Stimulated activated CD4-positive, alpha-beta T cell treated with anti-CD3 and anti-CD28 coated beads, Interleukin-1b, Interleukin-23, amount 100 ng/mL, for 48 hours (primary cell): ENCODE results near the gene LGALS12.

ENCODE experiments used
- DNase-seq: peaks from one replicate; pipeline ENCODE4 v3.0.0-alpha.2; 2020

Gene LGALS12

DNA sequence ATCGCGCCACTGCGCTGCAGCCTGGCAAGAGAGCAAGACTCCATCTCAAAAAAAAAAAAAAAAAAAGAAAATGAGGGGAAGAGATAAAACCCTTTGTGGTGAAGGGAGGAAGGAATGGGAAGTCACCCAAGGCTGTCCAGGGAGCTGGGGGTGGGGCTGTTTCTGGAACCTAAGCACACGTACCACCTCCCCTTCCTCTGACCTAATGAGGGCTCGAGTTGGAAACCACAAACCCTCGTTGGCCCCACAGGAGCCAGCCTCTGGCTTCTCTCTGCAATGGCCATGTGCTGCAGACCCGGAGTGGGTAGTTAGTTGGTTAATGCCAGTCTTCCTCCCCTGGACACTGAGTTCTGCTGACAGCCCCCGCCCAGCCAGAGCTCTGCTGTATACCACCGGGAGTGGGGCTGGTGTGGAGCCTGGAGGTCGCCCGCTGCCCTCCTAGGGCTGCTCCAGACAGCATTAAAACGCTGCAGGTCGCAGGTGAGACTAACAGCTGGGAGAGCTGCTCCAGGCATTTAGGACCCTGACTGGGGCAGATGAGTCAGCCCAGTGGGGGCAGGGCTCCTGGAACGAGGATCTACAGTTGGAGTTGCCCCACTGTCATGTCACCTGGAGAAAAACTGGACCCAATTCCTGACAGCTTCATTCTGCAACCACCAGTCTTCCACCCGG, at the start of gene LGALS12:
Gene LGALS12, plus strand, starts transcription at position 228 of the 672 bp plus-strand sequence. Its CDS starts 375 bp downstream, at position 603.
- no peak for DNase-seq

- DNase-seq: no peak
Measured at GRCh38 chr11:63459586-63459985, 46.3 kb upstream of the LGALS12 start.

- no peak for DNase-seq
Measured at GRCh38 chr11:63462137-63462536, 43.7 kb upstream of the LGALS12 start.

DNA sequence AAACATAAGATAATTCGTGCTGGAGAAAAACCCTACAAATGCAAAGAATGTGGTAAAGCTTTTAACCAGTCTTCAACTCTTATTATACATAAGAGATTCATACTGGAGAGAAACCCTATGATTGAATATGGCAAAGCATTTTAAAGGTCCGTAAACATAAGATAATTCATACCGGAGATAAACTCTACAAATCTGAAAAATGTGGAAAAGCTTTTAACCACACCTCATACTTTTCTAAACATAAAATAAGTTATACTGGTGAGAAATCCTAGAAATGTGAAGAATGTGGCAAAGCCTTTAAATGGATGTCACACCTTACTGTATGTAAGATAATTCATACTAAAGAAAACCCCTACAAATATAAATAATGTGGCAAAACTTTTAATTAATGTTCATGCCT, 35.6 kb upstream of the LGALS12 start:
- DNase-seq: no peak

GRCh38 chr11:63472372-63472771, 33.5 kb upstream of the LGALS12 start:
- no peak for DNase-seq

- DNase-seq: no peak
Measured at GRCh38 chr11:63476618-63477017, 29.3 kb upstream of the LGALS12 start.

DNA sequence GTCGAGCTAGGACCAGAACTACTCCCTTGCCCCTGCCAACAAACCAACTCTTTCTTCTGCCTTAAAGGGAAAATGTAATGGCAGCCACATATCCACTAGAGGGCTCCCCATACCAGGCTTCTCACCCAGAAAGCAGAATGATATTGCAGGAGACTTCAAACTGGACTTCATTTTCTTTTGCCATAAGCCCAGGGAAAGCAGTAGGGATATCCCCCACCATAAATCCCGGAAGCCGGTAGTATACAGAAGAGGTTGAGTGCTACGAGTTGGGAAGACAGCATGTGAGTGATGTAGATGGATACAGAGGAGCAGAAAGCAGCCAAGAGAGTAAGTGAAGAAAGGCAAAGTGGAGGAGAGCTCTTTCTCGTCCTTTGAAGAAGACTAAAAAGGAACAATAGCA, 27.0 kb upstream of the LGALS12 start:
- DNase-seq: peak; percentile 24

GRCh38 chr11:63480039-63480438, 25.8 kb upstream of the LGALS12 start:
- no peak for DNase-seq

GRCh38 chr11:63485777-63486176, 20.1 kb upstream of the LGALS12 start:
- DNase-seq: no peak

DNA sequence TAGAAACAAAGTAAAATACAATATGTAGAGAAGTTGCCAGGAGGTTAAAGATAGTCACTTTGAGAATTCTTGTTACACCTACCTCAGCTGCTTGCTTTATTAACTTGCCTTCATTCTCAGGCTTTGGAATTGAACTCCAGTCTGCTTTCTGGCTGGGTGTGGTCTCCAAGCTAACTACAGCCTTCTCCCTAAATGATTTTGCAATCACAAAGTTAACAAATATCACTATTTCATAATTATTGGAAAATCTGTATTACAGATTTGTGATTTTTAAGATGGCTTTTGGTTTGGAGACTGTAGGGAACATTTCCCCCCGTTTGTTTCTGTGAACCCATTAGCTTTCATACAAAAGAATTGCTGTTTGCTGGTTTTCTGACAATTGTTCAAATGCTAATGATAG, 17.1 kb upstream of the LGALS12 start:
- DNase-seq: no peak

DNA sequence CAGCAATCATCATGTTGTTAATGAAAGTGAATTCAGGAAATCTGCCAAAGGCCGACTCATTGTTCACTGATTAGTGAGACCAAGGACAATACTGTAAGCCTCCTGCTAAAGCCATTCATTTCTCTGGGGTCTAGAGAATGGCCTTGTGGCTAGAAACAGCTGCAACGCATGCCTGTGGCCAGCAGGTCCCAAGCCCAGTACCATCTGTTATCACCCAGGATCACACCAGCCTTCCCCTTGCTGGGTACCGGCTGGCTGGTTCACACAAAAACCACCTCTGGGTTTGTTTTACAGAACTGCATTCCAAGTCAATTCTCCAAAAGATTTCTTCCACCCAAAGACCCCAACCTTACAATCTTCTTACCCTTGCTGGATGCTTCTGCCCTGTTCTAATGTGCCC, 16.0 kb upstream of the LGALS12 start:
- DNase-seq: no peak

DNA sequence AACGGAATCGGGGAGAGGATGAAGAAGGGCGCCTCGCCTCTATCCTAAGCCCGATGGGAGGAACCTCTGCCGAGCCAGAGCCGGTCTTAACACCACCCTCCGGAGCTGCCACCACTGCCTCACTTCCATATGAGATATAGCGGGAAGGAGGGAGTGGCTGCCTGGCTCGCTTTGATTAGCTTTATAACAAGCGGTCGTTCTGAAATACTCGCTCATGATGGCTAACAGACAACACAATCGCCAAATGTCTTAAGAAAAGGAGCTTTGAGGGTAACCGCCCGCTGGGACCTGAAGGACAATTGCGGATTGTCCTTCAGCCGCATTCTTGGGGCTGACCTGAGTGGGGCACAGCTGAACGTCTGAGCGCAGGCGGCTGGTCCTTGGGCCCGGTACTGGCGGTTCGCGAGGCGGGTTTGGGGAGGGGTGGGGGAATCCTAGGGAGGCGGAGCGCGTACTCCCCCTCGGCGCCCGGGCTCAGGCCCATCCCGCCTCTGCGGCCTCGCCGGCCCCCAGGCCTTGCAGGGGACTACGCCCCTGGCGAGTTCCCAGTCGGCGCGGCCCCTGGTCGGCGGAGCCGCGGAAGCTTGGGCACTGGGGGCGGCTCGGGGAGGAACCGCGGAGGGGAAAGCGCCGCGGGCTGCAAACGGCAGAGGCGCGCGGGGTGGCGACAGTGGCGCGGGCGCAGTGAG, 15.2 kb upstream of the LGALS12 start, which contains the start of gene PLAAT5:
Gene PLAAT5, minus strand, starts transcription at position 617 of the 689 bp plus-strand sequence. Its CDS starts 133 bp downstream, at position 484.
- DNase-seq: no peak

DNA sequence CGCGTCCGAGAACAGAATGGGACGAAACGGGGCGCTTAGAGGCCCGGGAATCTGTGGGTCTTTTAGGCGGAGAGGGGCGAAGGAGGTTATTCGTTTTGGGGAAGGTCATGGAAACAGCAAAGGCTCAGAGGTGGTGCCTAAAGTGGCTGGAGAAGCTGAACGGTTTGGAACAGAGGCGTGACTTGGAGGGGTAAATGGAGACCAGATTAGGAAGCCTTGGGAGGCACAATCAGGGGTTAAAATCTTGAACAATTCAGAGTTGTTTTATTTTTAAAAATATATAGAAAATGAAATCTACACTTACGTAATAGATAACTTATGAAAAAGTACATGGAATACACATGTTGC, 14.7 kb upstream of the LGALS12 start:
- DNase-seq: no peak

- no peak for DNase-seq
Measured at GRCh38 chr11:63491636-63492372, 14.1 kb upstream of the LGALS12 start.

- DNase-seq: no peak
Measured at GRCh38 chr11:63492441-63492840, 13.4 kb upstream of the LGALS12 start.

- no peak for DNase-seq
Measured at GRCh38 chr11:63493127-63493526, 12.8 kb upstream of the LGALS12 start.

- no peak for DNase-seq
Measured at GRCh38 chr11:63494975-63495374, 10.9 kb upstream of the LGALS12 start.

GRCh38 chr11:63499874-63500273, 6.0 kb upstream of the LGALS12 start:
- no peak for DNase-seq

GRCh38 chr11:63501236-63501635, 4.6 kb upstream of the LGALS12 start:
- DNase-seq: no peak

GRCh38 chr11:63502252-63502820, 3.5 kb upstream of the LGALS12 start:
- DNase-seq: no peak

DNA sequence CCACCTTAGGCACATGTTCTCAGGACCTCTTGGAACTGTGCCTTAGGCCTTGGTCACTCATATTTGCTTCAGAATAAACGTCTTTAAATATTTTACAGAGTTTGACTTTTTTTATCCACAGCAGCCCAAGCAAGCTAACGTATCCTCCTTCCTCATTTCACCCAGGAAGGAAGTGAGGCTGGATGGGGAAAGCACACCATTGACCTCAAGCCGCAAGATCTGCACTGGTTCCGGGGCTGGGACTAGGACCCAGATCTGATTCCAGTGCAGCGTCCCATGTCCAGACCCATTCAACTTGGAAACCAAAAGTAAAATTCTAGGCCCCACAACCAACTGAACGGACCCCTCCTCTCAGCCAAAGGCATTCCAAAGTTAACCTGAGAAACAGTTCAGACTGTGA, 2.4 kb upstream of the LGALS12 start:
- no peak for DNase-seq

GRCh38 chr11:63504054-63504453, 1.8 kb upstream of the LGALS12 start:
- no peak for DNase-seq

DNA sequence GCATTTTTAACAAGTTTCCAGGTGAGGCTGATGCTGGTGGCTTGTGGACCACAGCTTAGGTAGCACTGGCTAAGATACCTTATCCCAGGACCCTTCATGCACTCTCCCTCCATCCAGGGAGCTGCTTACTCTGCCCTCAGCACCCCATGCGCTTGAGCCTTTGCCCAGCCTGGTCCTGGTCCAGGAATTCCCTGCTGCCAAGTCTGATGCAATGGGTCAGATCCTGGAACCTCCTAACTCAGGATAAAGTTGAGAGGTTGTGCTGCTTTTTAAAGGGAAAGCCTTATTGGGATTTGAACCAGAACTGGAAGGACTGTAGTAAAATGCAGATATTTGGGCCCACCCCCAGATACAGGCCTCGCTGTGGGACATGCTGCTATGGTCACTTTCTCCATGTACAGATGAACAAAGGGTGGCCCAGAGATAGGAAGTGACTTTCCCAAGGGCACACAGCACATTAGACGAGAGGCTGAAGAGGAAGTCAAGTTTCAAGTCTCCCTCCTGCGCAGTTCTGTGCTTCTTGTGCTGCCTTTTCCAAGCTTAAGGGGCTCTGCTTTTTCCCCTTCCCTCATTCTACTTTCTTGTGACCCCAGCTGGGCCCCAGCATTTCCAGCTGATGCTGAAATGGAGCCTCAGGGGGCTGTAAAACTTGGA, 824 bp upstream of the LGALS12 start:
- no peak for DNase-seq
